Neural progenitor cell (in vitro differentiated cells): Measurements from ENCODE around the gene MMS22L.

ENCODE experiments used
- EZH2 ChIP-seq: fragments of 200-600 bp; sonication (generic); IDR thresholded peaks from 2 replicates; pipeline ENCODE4 v1.6.1; 2017; ENCODE audit warnings: antibody characterized with exemption, mild to moderate bottlenecking, moderate library complexity
- TF ChIP-seq, protein P1 (sequence below): fragments of 200-600 bp; sonication (generic); IDR thresholded peaks from 2 replicates; pipeline ENCODE4 v1.5.1; 2017; ENCODE audit warnings: antibody characterized with exemption, mild to moderate bottlenecking

DNA sequence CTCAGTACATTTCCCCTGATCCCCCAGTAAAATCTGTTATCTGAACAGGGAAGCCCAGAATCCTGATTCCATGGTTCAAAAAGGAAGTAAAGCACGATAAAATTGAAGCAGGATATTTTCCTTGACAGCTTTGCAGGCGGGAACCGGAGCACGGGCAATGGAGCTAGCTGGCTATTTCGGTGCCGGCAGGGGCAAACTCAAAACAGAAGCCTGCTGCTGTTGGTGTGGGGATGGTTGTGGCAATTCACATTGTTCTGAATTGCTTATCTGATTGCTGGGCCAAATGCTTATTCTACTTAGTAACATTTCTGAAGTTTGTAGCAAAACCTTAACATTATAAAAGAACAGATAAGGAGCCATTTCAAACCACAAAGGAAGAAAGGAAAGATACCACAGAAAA is 172.4 kb downstream of the MMS22L start:
- TF ChIP-seq, protein P1, sequence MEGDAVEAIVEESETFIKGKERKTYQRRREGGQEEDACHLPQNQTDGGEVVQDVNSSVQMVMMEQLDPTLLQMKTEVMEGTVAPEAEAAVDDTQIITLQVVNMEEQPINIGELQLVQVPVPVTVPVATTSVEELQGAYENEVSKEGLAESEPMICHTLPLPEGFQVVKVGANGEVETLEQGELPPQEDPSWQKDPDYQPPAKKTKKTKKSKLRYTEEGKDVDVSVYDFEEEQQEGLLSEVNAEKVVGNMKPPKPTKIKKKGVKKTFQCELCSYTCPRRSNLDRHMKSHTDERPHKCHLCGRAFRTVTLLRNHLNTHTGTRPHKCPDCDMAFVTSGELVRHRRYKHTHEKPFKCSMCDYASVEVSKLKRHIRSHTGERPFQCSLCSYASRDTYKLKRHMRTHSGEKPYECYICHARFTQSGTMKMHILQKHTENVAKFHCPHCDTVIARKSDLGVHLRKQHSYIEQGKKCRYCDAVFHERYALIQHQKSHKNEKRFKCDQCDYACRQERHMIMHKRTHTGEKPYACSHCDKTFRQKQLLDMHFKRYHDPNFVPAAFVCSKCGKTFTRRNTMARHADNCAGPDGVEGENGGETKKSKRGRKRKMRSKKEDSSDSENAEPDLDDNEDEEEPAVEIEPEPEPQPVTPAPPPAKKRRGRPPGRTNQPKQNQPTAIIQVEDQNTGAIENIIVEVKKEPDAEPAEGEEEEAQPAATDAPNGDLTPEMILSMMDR, result no peak
- no peak for TF ChIP-seq EZH2
